ENCODE data around the gene AGBL1. TPM values are rescaled to one million over a fixed set of nuclear protein-coding genes. Genes with fewer than 3 reads are reported as not detected.

The AGBL1 gene
- total and polyA plus RNA-seq, 4 donors: not detected

GRCh38 chr15:86042226-86042625 is 37.4 kb upstream of the AGBL1 start:
- H3K27me3 ChIP-seq (ENCODE audit: control insufficient read depth in 4 of 4, insufficient read depth in 4 of 4, low read length in 3 of 4): no peaks in the 10 kb centered on the region
- no peak overlapping the region for H3K27ac ChIP-seq (ENCODE audit: low read depth in 1 of 2, low read length in 2 of 2)
- WGBS: 87% methylated on average over 1 of the region's 1 CpG
- no peaks in the 10 kb centered on the region for H3K4me1 ChIP-seq (ENCODE audit: control insufficient read depth in 4 of 4, insufficient read depth in 4 of 4, low read length in 3 of 4)
- TF ChIP-seq RXRA (IDR thresholded peaks at IDR 0.05): no peak
- no peak for TF ChIP-seq ZBTB33 (IDR thresholded peaks at IDR 0.05)
- no peak for TF ChIP-seq HNF4A (conservative IDR thresholded peaks at IDR 0.05)
- no peak for TF ChIP-seq TAF1 (conservative IDR thresholded peaks at IDR 0.05)
- TF ChIP-seq FOXA1 (IDR thresholded peaks at IDR 0.05): no peak
- no peak for TF ChIP-seq ATF3 (IDR thresholded peaks at IDR 0.05)
- TF ChIP-seq NR2F2 (IDR thresholded peaks at IDR 0.05): no peak
- no peak for TF ChIP-seq FOXA2 (IDR thresholded peaks at IDR 0.05)
- TF ChIP-seq JUND (IDR thresholded peaks at IDR 0.05): no peak
- TF ChIP-seq RAD21 (IDR thresholded peaks at IDR 0.05): no peak
- TF ChIP-seq HNF4G (IDR thresholded peaks at IDR 0.05): no peak
- no peak for TF ChIP-seq EGR1 (IDR thresholded peaks at IDR 0.05; ENCODE audit: low read depth in 2 of 2)
- no peak for TF ChIP-seq CTCF (IDR thresholded peaks at IDR 0.05; ENCODE audit: low read depth, low read length, missing input control)
- TF ChIP-seq, protein P1, sequence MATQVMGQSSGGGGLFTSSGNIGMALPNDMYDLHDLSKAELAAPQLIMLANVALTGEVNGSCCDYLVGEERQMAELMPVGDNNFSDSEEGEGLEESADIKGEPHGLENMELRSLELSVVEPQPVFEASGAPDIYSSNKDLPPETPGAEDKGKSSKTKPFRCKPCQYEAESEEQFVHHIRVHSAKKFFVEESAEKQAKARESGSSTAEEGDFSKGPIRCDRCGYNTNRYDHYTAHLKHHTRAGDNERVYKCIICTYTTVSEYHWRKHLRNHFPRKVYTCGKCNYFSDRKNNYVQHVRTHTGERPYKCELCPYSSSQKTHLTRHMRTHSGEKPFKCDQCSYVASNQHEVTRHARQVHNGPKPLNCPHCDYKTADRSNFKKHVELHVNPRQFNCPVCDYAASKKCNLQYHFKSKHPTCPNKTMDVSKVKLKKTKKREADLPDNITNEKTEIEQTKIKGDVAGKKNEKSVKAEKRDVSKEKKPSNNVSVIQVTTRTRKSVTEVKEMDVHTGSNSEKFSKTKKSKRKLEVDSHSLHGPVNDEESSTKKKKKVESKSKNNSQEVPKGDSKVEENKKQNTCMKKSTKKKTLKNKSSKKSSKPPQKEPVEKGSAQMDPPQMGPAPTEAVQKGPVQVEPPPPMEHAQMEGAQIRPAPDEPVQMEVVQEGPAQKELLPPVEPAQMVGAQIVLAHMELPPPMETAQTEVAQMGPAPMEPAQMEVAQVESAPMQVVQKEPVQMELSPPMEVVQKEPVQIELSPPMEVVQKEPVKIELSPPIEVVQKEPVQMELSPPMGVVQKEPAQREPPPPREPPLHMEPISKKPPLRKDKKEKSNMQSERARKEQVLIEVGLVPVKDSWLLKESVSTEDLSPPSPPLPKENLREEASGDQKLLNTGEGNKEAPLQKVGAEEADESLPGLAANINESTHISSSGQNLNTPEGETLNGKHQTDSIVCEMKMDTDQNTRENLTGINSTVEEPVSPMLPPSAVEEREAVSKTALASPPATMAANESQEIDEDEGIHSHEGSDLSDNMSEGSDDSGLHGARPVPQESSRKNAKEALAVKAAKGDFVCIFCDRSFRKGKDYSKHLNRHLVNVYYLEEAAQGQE (IDR thresholded peaks at IDR 0.05): no peak
- TF ChIP-seq YY1 (IDR thresholded peaks at IDR 0.05): no peak
- no peaks in the 10 kb centered on the region for H3K9me3 ChIP-seq (ENCODE audit: control insufficient read depth in 4 of 4, low read length in 3 of 4)
- DNase-seq (ENCODE audit: low spot score): no peak
- no peak overlapping the region for H3K9ac ChIP-seq (ENCODE audit: low read depth in 1 of 2, low read length in 2 of 2)
- no peak overlapping the region for H3K4me3 ChIP-seq (ENCODE audit: low read depth in 1 of 3, low read length in 3 of 3)
- no peaks in the 10 kb centered on the region for H3K36me3 ChIP-seq (ENCODE audit: control insufficient read depth in 4 of 4, insufficient read depth in 3 of 4, low read depth in 1 of 4, low read length in 3 of 4)

DNA sequence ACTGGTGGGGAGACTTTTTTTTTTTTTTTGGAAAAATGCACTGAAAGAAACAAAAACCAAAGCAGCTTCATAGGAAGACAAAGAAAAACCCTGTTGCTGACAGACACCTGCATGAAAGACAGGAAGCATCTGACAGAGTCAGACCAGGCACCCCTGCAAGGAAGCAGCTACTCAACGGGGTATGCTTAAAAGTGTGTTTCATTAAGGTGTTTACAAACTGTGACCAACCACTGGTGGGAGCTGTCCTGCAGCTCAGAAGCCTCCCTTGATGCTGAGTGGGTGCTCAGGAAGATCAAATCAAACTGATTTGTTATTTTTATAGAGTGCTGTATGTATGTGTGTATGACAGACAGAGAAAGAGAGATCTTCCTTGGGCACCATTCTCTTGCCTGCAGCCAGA is 34.7 kb upstream of the AGBL1 start:
- no peak overlapping the region for H3K4me3 ChIP-seq (ENCODE audit: low read depth in 1 of 3, low read length in 3 of 3)
- no peak overlapping the region for H3K27ac ChIP-seq (ENCODE audit: low read depth in 1 of 2, low read length in 2 of 2)
- H3K9me3 ChIP-seq (ENCODE audit: control insufficient read depth in 4 of 4, low read length in 3 of 4): no peaks in the 10 kb centered on the region
- no peak for DNase-seq (ENCODE audit: low spot score)
- TF ChIP-seq RXRA (IDR thresholded peaks at IDR 0.05): no peak
- TF ChIP-seq CTCF (IDR thresholded peaks at IDR 0.05; ENCODE audit: low read depth, low read length, missing input control): no peak
- no peak for TF ChIP-seq FOXA1 (IDR thresholded peaks at IDR 0.05)
- TF ChIP-seq JUND (IDR thresholded peaks at IDR 0.05): no peak
- TF ChIP-seq SP1 (IDR thresholded peaks at IDR 0.05): no peak
- TF ChIP-seq, protein P1 (IDR thresholded peaks at IDR 0.05): no peak
- no peak for TF ChIP-seq ZBTB33 (IDR thresholded peaks at IDR 0.05)
- no peak for TF ChIP-seq RAD21 (IDR thresholded peaks at IDR 0.05)
- TF ChIP-seq NR2F2 (IDR thresholded peaks at IDR 0.05): no peak
- H3K36me3 ChIP-seq (ENCODE audit: control insufficient read depth in 4 of 4, insufficient read depth in 3 of 4, low read depth in 1 of 4, low read length in 3 of 4): no peaks in the 10 kb centered on the region
- H3K4me1 ChIP-seq (ENCODE audit: control insufficient read depth in 4 of 4, insufficient read depth in 4 of 4, low read length in 3 of 4): no peaks in the 10 kb centered on the region
- WGBS: 39% methylated on average over 1 of the region's 1 CpG
- H3K27me3 ChIP-seq (ENCODE audit: control insufficient read depth in 4 of 4, insufficient read depth in 4 of 4, low read length in 3 of 4): no peaks in the 10 kb centered on the region
- no peak overlapping the region for H3K9ac ChIP-seq (ENCODE audit: low read depth in 1 of 2, low read length in 2 of 2)
